Measurements from ENCODE around the gene SULF2.

SULF2 gene

GRCh38 chr20:47679462-47679861 is 105.8 kb downstream of the SULF2 start:
- Histone ChIP-seq H3K36me3 (no peaks in the 10 kb centered on the region), H3K4me3 (ENCODE audit: low read depth, low read length) (no peak overlapping the region), H3K27ac (no peak overlapping the region), H3K9me3 (ENCODE audit: severe bottlenecking) (no peaks in the 10 kb centered on the region), H3K27me3 (ENCODE audit: insufficient read depth, low read depth, severe bottlenecking) (no peaks in the 10 kb centered on the region)
- TF ChIP-seq CTCF (IDR thresholded peaks at IDR 0.05; ENCODE audit: low read depth, low read length), result no peak
- DNase-seq, result no peak

GRCh38 chr20:47678536-47678935 is 106.7 kb downstream of the SULF2 start:
- Histone ChIP-seq H3K27me3 (ENCODE audit: insufficient read depth, low read depth, severe bottlenecking) (no peaks in the 10 kb centered on the region), H3K27ac (no peak overlapping the region), H3K9me3 (ENCODE audit: severe bottlenecking) (no peaks in the 10 kb centered on the region), H3K36me3 (no peaks in the 10 kb centered on the region), H3K4me3 (ENCODE audit: low read depth, low read length) (no peak overlapping the region)
- TF ChIP-seq CTCF (IDR thresholded peaks at IDR 0.05; ENCODE audit: low read depth, low read length), result no peak
- DNase-seq, result no peak

- peak; percentile 67 for DNase-seq
- Histone ChIP-seq H3K36me3 (no peaks in the 10 kb centered on the region), H3K27ac (no peak overlapping the region), H3K9me3 (ENCODE audit: severe bottlenecking) (no peaks in the 10 kb centered on the region), H3K4me3 (ENCODE audit: low read depth, low read length) (no peak overlapping the region), H3K27me3 (ENCODE audit: insufficient read depth, low read depth, severe bottlenecking) (no peaks in the 10 kb centered on the region)
- peak; percentile 98 for TF ChIP-seq CTCF (IDR thresholded peaks at IDR 0.05; ENCODE audit: low read depth, low read length)
Measured at GRCh38 chr20:47677635-47678453, 107.4 kb downstream of the SULF2 start.

GRCh38 chr20:47676912-47677634 is 108.2 kb downstream of the SULF2 start:
- DNase-seq, result no peak
- TF ChIP-seq CTCF (IDR thresholded peaks at IDR 0.05; ENCODE audit: low read depth, low read length), result no peak
- no peaks in the 10 kb centered on the region for H3K27me3 ChIP-seq (ENCODE audit: insufficient read depth, low read depth, severe bottlenecking)
- no peaks in the 10 kb centered on the region for H3K36me3 ChIP-seq
- no peak overlapping the region for H3K4me3 ChIP-seq (ENCODE audit: low read depth, low read length)
- H3K9me3 ChIP-seq (ENCODE audit: severe bottlenecking), result no peaks in the 10 kb centered on the region
- H3K27ac ChIP-seq, result no peak overlapping the region

GRCh38 chr20:47676219-47676721 is 109.0 kb downstream of the SULF2 start:
- peak; percentile 38 for DNase-seq
- Histone ChIP-seq H3K36me3 (no peaks in the 10 kb centered on the region), H3K27me3 (ENCODE audit: insufficient read depth, low read depth, severe bottlenecking) (no peaks in the 10 kb centered on the region), H3K4me3 (ENCODE audit: low read depth, low read length) (no peak overlapping the region), H3K9me3 (ENCODE audit: severe bottlenecking) (no peaks in the 10 kb centered on the region), H3K27ac (no peak overlapping the region)
- TF ChIP-seq CTCF (IDR thresholded peaks at IDR 0.05; ENCODE audit: low read depth, low read length), result peak; percentile 47
